ENCODE measurements around the gene MCU. TPM values are rescaled to one million over a fixed set of nuclear protein-coding genes. Genes with fewer than 3 reads are reported as not detected.
"Not testable (repeated sequence)": the region's sequence is repeated elsewhere in the genome, so short reads cannot be mapped to it uniquely, and the experiment has no call there.

The MCU gene
- polyA plus RNA-seq, 4 donors, result 38.0 to 61.1 (median 45.4) TPM

DNA sequence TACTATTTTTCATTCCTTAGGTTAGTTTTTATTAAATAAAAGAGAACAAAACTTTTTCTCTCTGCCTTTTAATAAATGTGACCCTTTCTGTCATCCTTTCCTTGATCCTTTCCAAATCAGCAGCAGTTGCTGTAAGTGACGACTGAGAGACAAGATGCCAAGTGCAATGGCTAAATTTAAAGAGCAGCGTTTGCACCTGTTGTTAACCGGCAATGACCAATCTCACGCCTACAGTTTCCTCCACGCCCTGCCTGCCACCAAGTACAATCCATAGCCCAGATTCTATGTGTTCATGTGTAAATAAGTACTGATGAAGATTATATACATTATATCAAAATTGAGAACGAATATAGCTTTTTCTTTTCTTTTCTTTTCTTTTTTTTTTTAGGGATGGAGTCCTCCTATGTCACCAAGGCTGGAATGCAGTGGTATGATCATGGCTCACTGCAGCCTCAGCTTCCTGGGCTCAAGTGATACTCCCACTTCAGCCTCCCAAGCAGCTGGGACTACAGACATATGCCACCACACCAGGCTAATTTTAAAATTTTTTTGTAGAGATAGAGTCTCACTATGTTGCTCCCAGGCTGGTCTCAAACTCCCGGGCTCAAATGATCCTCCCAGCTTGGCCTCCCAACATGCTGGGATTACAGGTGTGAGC is 6.5 kb upstream of the MCU start:
- no peak for DNase-seq (ENCODE audit: low read depth in 4 of 4, low spot score in 3 of 4)

DNA sequence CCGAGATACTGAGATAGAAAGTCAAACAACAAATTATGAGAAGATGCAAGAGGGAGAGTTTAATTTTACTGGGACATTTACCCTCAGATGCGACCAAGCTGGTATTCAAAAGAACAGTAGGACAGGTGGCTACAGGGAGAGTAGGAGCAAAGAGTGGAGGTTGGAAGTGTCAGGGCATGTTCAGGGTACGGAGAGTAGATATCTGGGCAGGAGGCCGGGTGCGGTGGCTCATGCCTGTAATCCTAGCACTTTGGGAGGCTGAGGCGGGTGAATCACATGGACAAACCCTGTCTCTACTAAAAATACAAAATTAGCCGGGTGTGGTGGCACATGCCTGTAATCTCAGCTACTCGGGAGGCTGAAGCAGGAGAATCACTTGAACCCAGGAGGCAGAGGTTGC is 5.5 kb upstream of the MCU start:
- not testable (repeated sequence) for DNase-seq (ENCODE audit: low read depth in 4 of 4, low spot score in 3 of 4)

- DNase-seq (ENCODE audit: low read depth in 4 of 4, low spot score in 3 of 4), result no peak
Measured at GRCh38 chr10:72687035-72687434, 4.9 kb upstream of the MCU start.

DNA sequence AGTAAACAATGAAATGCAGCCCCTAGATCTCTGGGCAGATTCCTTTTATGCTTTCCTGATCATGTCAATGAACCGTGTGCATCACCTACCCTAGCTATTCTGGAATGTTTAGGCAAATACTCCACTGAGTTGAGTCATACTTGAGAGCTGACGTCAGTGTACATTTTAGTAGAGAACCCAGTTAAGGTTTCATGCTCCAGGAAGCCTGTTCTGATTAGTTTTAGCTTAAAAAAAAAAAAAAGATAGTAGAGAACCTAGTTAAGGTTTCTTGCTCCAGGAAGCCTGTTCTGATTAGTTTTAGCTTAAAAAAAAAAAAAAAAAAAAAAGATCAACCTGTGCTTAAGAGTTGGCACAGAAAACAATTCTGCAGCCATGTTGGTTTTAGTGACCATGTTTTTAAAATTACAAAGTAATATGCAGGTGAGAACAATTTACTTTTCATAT is 3.7 kb upstream of the MCU start:
- DNase-seq (ENCODE audit: low read depth in 4 of 4, low spot score in 3 of 4), result no peak

GRCh38 chr10:72689660-72690059 is 2.3 kb upstream of the MCU start:
- DNase-seq (ENCODE audit: low read depth in 4 of 4, low spot score in 3 of 4), result no peak

GRCh38 chr10:72690071-72690755 is 1.7 kb upstream of the MCU start:
- DNase-seq (ENCODE audit: low read depth in 4 of 4, low spot score in 3 of 4), result no peak

DNA sequence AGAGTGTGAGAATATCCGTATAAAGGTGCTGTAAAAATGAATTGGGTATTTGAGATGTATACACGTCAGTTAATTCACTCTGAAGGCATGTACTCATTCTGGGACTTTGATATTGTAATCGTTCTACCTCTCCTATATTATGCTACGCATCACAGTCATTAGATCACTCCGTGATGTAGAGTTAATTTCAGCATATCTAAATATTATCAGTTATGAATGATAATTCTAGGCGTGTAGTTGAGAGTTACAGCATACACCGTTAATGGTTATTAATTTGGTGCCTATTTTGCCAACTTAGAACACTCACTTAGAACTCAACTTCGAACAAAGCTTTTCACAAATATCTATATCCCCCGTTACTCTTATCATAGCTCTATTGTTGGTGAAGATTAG is 477 bp upstream of the MCU start:
- DNase-seq (ENCODE audit: low read depth in 4 of 4, low spot score in 3 of 4), result no peak

GRCh38 chr10:72692744-72692993 is 726 bp downstream of the MCU start:
- no peak for DNase-seq (ENCODE audit: low read depth in 4 of 4, low spot score in 3 of 4)

DNA sequence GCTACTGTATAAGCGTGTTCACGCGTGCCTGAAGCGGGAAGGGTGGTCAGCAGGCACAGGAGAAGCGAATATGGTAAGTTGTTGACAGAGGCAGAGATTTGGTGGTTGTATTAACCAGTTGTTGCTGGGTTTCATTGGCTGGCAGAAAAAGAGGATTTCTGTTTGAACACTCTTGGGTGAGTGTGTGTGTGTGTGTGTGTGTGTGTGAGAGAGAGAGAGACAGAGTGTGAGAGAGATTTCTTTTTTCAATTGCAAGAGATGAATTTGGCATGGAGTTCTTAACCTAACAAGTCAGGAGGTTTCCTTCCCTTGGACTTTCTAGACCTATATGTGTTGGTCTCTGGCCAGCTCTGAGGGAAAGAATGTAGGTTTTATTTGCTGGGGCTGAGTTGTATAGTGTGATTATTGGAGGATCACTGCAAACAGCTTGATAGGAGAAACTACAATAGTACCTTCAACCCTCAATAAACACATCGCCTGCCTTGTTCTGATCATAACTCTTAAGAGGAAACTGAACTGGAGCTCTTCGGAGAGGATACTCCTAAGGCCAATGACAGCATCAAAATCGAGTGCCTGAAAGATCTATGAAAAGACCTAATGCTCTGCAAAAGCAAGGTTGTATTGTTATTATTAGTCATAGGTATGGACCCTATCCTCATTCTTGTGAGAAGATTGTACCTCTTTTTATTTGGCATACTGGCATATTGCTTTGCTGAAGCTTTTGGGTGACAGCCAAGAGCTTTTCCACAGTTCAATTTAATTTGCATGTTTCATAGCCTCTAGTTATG is 1.2 kb downstream of the MCU start:
- DNase-seq (ENCODE audit: low read depth in 4 of 4, low spot score in 3 of 4), result no peak

GRCh38 chr10:72694476-72695369 is 2.8 kb downstream of the MCU start:
- DNase-seq (ENCODE audit: low read depth in 4 of 4, low spot score in 3 of 4), result no peak

- no peak for DNase-seq (ENCODE audit: low read depth in 4 of 4, low spot score in 3 of 4)
Measured at GRCh38 chr10:72695496-72695895, 3.6 kb downstream of the MCU start.

DNA sequence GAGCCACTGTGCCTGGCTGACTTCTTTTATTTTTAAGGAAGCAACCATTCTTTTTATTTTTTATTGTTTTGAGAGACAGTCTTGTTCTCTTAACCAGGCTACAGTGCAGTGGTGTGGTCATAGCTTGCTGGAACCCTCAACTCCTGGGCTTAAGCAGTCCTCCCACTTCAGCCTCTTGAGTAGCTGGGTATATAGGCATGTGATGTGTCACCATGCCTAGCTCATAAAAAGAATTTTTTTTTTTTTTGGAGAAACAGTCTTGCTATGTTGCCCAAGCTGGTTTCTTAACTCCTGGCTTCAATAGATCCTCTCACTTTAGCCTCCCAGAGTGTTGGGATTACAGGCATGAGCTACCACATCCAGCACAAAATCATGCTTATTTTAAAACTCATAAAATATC is 5.8 kb downstream of the MCU start:
- no peak for DNase-seq (ENCODE audit: low read depth in 4 of 4, low spot score in 3 of 4)

DNA sequence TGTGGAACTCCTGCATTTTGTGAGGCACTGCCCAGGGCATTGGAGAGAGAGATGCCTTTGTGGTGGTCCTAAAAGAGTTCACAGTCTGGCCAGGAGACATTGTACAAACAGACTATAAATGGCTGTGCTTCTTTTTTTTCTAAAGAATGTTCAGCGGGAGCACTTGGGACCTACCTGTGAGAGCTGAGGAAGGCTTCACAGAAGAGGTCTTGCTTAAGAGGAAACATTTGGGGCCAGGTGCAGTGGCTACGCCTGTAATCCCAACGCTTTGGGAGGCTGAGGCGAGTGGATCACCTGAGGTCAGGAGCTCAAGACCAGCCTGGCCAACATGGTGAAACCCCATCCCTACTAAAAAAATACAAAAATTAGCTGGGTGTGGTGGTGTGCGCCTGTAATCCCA is 10.5 kb downstream of the MCU start:
- not testable (repeated sequence) for DNase-seq (ENCODE audit: low read depth in 4 of 4, low spot score in 3 of 4)

GRCh38 chr10:72702868-72703581 is 11.1 kb downstream of the MCU start:
- no peak for DNase-seq (ENCODE audit: low read depth in 4 of 4, low spot score in 3 of 4)

GRCh38 chr10:72704117-72704516 is 12.2 kb downstream of the MCU start:
- no peak for DNase-seq (ENCODE audit: low read depth in 4 of 4, low spot score in 3 of 4)

DNA sequence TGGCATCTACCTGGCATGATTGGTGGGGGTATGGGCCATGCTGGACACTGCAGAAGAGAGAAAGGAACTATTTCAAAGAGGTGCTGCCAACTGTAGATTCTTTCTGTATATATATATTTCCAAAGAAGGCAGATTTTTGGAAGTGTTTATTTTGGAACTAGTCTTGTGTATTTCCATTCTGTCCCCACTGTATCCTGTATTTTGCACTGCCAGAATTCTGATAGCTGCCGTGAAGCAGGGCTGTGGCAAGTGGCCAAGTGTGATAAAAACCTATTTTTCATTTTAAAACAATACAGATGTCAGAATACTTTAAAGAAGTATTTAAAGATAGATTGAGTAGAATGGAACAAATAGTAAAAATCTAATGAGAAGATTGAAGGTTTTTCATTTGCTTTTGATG is 17.1 kb downstream of the MCU start:
- no peak for DNase-seq (ENCODE audit: low read depth in 4 of 4, low spot score in 3 of 4)

- DNase-seq (ENCODE audit: low read depth in 4 of 4, low spot score in 3 of 4), result no peak
Measured at GRCh38 chr10:72712136-72712535, 20.2 kb downstream of the MCU start.

DNA sequence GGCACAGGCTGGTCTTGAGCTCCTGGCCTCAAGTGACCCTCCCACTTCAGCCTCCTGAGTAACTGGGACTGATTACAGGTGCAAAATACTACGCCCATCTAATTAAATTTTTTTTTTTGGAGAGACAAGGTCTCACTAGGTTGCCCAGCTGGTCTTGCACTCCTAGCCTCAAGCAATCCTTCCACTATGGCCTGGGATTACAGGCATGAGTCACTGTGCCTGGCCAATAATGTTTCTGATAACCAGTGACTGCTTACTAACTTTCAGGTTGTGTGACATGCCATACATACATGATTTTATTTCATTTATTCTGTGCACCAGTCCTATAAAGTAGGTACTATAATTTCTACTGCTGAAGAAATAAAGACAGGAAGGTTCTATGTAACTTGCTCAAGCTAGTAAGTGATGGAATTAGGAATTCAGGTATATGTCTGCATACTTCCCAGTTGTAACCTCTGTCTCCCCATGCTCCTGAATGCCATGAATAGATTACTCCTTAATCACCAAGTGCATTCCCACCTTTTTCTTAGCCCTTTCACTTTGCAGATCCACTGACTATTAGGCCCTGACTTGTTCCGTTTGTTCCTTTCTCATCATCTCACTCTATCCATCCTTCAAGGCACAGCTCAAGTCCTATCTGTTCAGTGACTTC is 28.1 kb downstream of the MCU start:
- DNase-seq (ENCODE audit: low read depth in 4 of 4, low spot score in 3 of 4), result no peak

DNA sequence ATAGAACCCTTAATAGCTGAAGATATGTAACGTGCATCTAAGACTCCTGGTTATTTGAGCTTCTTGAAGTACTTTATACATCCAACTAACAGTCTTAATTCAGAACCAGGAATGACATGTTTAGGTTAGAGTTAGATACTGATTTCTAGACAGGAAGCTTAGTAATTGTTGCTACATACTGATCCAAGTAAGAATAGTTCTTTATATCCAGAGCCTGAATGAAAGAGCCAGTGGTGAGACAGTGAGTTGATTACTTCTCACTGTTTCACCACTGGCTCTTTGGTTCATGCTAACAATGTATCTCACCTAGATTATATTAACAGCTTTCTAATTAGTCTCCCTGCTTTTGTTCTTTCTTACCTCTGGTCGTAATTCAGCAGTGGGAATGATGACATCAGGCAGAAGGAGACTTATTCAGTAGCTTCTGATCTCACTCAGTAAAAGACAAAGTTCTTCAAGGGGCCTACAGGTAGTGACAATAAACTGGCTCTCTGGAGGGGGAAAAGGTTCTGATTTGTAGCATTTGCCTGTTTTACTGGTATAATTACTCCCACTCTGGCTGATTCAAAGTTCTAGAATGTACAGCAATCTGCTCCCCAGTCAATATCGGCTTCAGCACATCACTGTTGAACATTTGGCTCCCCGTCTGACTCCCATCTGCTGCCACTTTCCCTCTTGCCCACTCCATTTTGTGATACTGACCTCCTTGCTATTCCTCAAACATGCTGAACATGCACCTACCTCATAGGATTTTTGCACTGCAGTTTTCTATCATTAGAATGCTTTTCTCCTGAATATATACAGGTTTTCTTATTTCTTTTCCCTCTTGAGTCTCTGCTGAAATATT is 29.1 kb downstream of the MCU start:
- DNase-seq (ENCODE audit: low read depth in 4 of 4, low spot score in 3 of 4), result no peak

Measured in left renal pelvis (tissue), 4 donors.